HG03520 (cell line): Measurements from ENCODE around the gene EOMES.

Experiments used
- ATAC-seq: cut with Tn5 transposase; IDR thresholded peaks from one replicate; pipeline ENCODE4 v1.9.1; 2021; ENCODE audit warnings: mild to moderate bottlenecking, moderate library complexity; ENCODE audit not compliant: unreplicated experiment

Gene EOMES

GRCh38 chr3:27720899-27721716, 1.0 kb downstream of the EOMES start:
- no peak for ATAC-seq

GRCh38 chr3:27719314-27720003, 2.7 kb downstream of the EOMES start:
- no peak for ATAC-seq

- no peak for ATAC-seq
Measured at GRCh38 chr3:27718459-27718858, 3.7 kb downstream of the EOMES start.

GRCh38 chr3:27717200-27717852, 4.8 kb downstream of the EOMES start:
- ATAC-seq: no peak

GRCh38 chr3:27716309-27716708, 5.8 kb downstream of the EOMES start:
- no peak for ATAC-seq

GRCh38 chr3:27715863-27716262, 6.3 kb downstream of the EOMES start:
- ATAC-seq: no peak

- no peak for ATAC-seq
Measured at GRCh38 chr3:27715454-27715806, 6.7 kb downstream of the EOMES start.

- no peak for ATAC-seq
Measured at GRCh38 chr3:27714692-27715453, 7.2 kb downstream of the EOMES start.

GRCh38 chr3:27714146-27714526, 8.0 kb downstream of the EOMES start:
- ATAC-seq: no peak

- no peak for ATAC-seq
Measured at GRCh38 chr3:27713435-27714145, 8.5 kb downstream of the EOMES start.

- ATAC-seq: no peak
Measured at GRCh38 chr3:27713078-27713423, 9.1 kb downstream of the EOMES start.

GRCh38 chr3:27712136-27713077, 9.7 kb downstream of the EOMES start:
- ATAC-seq: peak; percentile 98

- no peak for ATAC-seq
Measured at GRCh38 chr3:27708250-27708649, 13.9 kb downstream of the EOMES start.

- no peak for ATAC-seq
Measured at GRCh38 chr3:27699067-27699466, 23.1 kb downstream of the EOMES start.

- no peak for ATAC-seq
Measured at GRCh38 chr3:27696906-27697305, 25.2 kb downstream of the EOMES start.

- ATAC-seq: no peak
Measured at GRCh38 chr3:27695636-27696035, 26.5 kb downstream of the EOMES start.

GRCh38 chr3:27688053-27688452, 34.1 kb downstream of the EOMES start:
- no peak for ATAC-seq

- ATAC-seq: no peak
Measured at GRCh38 chr3:27686642-27687041, 35.5 kb downstream of the EOMES start.

- ATAC-seq: no peak
Measured at GRCh38 chr3:27685474-27685873, 36.6 kb downstream of the EOMES start.

- no peak for ATAC-seq
Measured at GRCh38 chr3:27684302-27684701, 37.8 kb downstream of the EOMES start.
